GM23338 (cell line): ENCODE measurements around the gene FAM53A. TPM values are rescaled to one million over a fixed set of nuclear protein-coding genes. Genes with fewer than 3 reads are reported as not detected.

Experiments used
- ATAC-seq: fragments of 200-7000 bp; cut with Tn5 transposase; 3 replicates; pipeline ENCODE4 v1.9.1; 2020
- DNase-seq: peaks from one replicate; pipeline ENCODE4 v3.0.0-alpha.2; 2015; ENCODE audit warnings: low spot score
- H2AFZ ChIP-seq: fragments of 200-600 bp; sonication (generic); 2 replicates; pipeline ENCODE4 v1.8.0; 2016; ENCODE audit warnings: antibody characterized with exemption, mild to moderate bottlenecking, moderate library complexity
- H3F3A ChIP-seq: fragments of 200-600 bp; sonication (generic); replicated peaks from 2 replicates; pipeline ENCODE4 v1.8.0; 2017; ENCODE audit warnings: antibody characterized with exemption, mixed run types, low read depth
- H3K27ac ChIP-seq: fragments of 200-600 bp; sonication (generic); 2 replicates; pipeline ENCODE4 v1.6.1; 2016; ENCODE audit warnings: low read depth
- H3K27me3 ChIP-seq: fragments of 200-600 bp; sonication (generic); 2 replicates; pipeline ENCODE4 v1.8.0; 2016; ENCODE audit warnings: mild to moderate bottlenecking, mixed run types, moderate library complexity; ENCODE audit not compliant: insufficient read depth
- H3K36me3 ChIP-seq: fragments of 200-600 bp; sonication (generic); 2 replicates; pipeline ENCODE4 v1.8.0; 2016; ENCODE audit warnings: mild to moderate bottlenecking; ENCODE audit not compliant: insufficient read depth
- H3K4me1 ChIP-seq: fragments of 200-600 bp; sonication (generic); 2 replicates; pipeline ENCODE4 v1.8.0; 2016; ENCODE audit warnings: mild to moderate bottlenecking, moderate library complexity; ENCODE audit not compliant: insufficient read depth
- H3K4me2 ChIP-seq: fragments of 200-600 bp; sonication (generic); 2 replicates; pipeline ENCODE4 v1.7.1; 2017; ENCODE audit warnings: mixed run types
- H3K4me3 ChIP-seq: fragments of 200-600 bp; sonication (generic); 2 replicates; pipeline ENCODE4 v1.6.1; 2016; ENCODE audit warnings: mixed run types
- H3K79me2 ChIP-seq: fragments of 200-600 bp; sonication (generic); replicated peaks from 2 replicates; pipeline ENCODE4 v1.8.0; 2017; ENCODE audit warnings: mild to moderate bottlenecking; ENCODE audit not compliant: insufficient read depth
- H3K9me2 ChIP-seq: fragments of 200-600 bp; sonication (generic); 2 replicates; pipeline ENCODE4 v1.8.0; 2017; ENCODE audit not compliant: insufficient read depth
- H4K20me1 ChIP-seq: fragments of 200-600 bp; sonication (generic); replicated peaks from 2 replicates; pipeline ENCODE4 v1.8.0; 2017; ENCODE audit warnings: mild to moderate bottlenecking; ENCODE audit not compliant: insufficient read depth
- H3K27ac Mint-ChIP-seq: 2 replicates; pipeline ENCODE4 v1.8.0; 2020; ENCODE audit warnings: inconsistent platforms, mild to moderate bottlenecking, moderate library complexity, mixed read lengths
- H3K27me3 Mint-ChIP-seq: 3 replicates; pipeline ENCODE4 v1.8.0; 2022; ENCODE audit warnings: low read depth, mild to moderate bottlenecking, moderate library complexity, mixed read lengths, inconsistent platforms; ENCODE audit not compliant: insufficient read depth, poor library complexity
- H3K36me3 Mint-ChIP-seq: 3 replicates; pipeline ENCODE4 v1.8.0; 2021; ENCODE audit warnings: low read depth, mild to moderate bottlenecking, inconsistent platforms, moderate library complexity, mixed read lengths
- H3K4me1 Mint-ChIP-seq: 3 replicates; pipeline ENCODE4 v1.8.0; 2020; ENCODE audit warnings: mild to moderate bottlenecking, inconsistent platforms, mixed read lengths
- H3K4me3 Mint-ChIP-seq: 3 replicates; pipeline ENCODE4 v1.8.0; 2021; ENCODE audit warnings: moderate library complexity, mild to moderate bottlenecking, inconsistent platforms, mixed read lengths
- H3K9me3 Mint-ChIP-seq: 3 replicates; pipeline ENCODE4 v1.8.0; 2020; ENCODE audit warnings: moderate library complexity, mild to moderate bottlenecking, inconsistent platforms, mixed read lengths
- CREB1 ChIP-seq: fragments of 250-450 bp; sonication (Bioruptor Pico); IDR thresholded peaks from 2 replicates; pipeline ENCODE4 v1.5.0; 2020; ENCODE audit warnings: low read depth, mild to moderate bottlenecking, moderate library complexity
- CTCF ChIP-seq, 2 experiments: fragments of 200-600 bp in 1 of 2; sonication (generic) in 1 of 2; conservative IDR thresholded peaks; 2 replicates each; pipeline versions ENCODE4 v1.5.1 to v1.6.1; 2016 to 2017; ENCODE audit warnings: antibody characterized with exemption in 2 of 2, low read depth in 2 of 2, mild to moderate bottlenecking in 2 of 2, moderate library complexity in 1 of 2
- EZH2 ChIP-seq: fragments of 200-600 bp; sonication (generic); IDR thresholded peaks from one replicate; pipeline ENCODE4 v1.8.0; 2017; ENCODE audit warnings: antibody characterized with exemption, mild to moderate bottlenecking, low read depth; ENCODE audit not compliant: unreplicated experiment
- NANOG ChIP-seq: IDR thresholded peaks from 2 replicates; pipeline ENCODE4 v1.6.1; 2016; ENCODE audit warnings: antibody characterized with exemption, borderline replicate concordance
- POLR2AphosphoS5 ChIP-seq: IDR thresholded peaks from 2 replicates; pipeline ENCODE4 v1.6.1; 2016; ENCODE audit warnings: antibody characterized with exemption, low read depth
- REST ChIP-seq: IDR thresholded peaks from one replicate; pipeline ENCODE4 v1.6.1; 2018; ENCODE audit warnings: antibody characterized with exemption; ENCODE audit not compliant: unreplicated experiment
- STAT1 ChIP-seq: IDR thresholded peaks from one replicate; pipeline ENCODE4 v1.6.1; 2016; ENCODE audit warnings: antibody characterized with exemption; ENCODE audit not compliant: unreplicated experiment
- ZNF331 ChIP-seq: fragments of 250-450 bp; sonication (Bioruptor Pico); IDR thresholded peaks from 2 replicates; pipeline ENCODE4 v1.5.0; 2020; ENCODE audit warnings: low read depth, mild to moderate bottlenecking, moderate library complexity
- polyA plus RNA-seq: library from polyadenylated mRNA; unstranded; fragments of >200 nt; fragmentation: Nextera tagmentation; extraction: Ambion mirVana; gene quantifications from 2 replicates; pipeline ENCODE4 v1.2.1, GENCODE V29; 2016
- total RNA-seq: library from RNA; depleted of rRNA; stranded (reverse); fragments of >200 nt; shearing (Covaris generic); gene quantifications from 2 replicates; pipeline ENCODE4 v1.2.3, GENCODE V29; 2014

Gene FAM53A
- total and polyA plus RNA-seq, 2 experiments from 2014 or later, result 1.1 to 3.1 TPM

- TF ChIP-seq REST (no peak), CREB1 (CRISPR knock-in tag) (no peak), STAT1 (no peak)
These were observed 67.6 kb downstream of the FAM53A start (continued) for GRCh38 chr4:1616557-1616930.

- Mint-ChIP-seq H3K27me3 (peaks cover 9% of the 10 kb centered on the region), H3K4me1 (no peaks in the 10 kb centered on the region; the same call in 2 of the 3 replicates), H3K36me3 (no peaks in the 10 kb centered on the region; the same call in 2 of the 3 replicates), H3K9me3 (0 out of 3 replicates have a peak, but pooled peaks cover 4% of the 10 kb centered on the region), H3K27ac (no peak overlapping the region), H3K4me3 (no peak overlapping the region)
- Histone ChIP-seq H3K79me2 (no peaks in the 10 kb centered on the region), H3K27me3 (no peaks in the 10 kb centered on the region), H3K36me3 (no peaks in the 10 kb centered on the region), H3K4me2 (no peak overlapping the region), H3K27ac (no peak overlapping the region), H3K4me1 (no peaks in the 10 kb centered on the region), H3K9me2 (no peaks in the 10 kb centered on the region), H3K4me3 (no peak overlapping the region), H3F3A (no peaks in the 10 kb centered on the region), H4K20me1 (no peaks in the 10 kb centered on the region), H2AFZ (no peak overlapping the region)
- ATAC-seq (no peak), DNase-seq (no peak)
- TF ChIP-seq CTCF (conservative IDR thresholded peaks at IDR 0.05; ENCODE audit: low read depth in 2 of 2) (no peak), STAT1 (no peak), REST (no peak), EZH2 (no peak), CREB1 (CRISPR knock-in tag) (no peak), ZNF331 (CRISPR knock-in tag) (no peak), POLR2AphosphoS5 (no peak), NANOG (no peak)
These were observed 68.1 kb downstream of the FAM53A start for GRCh38 chr4:1615786-1616556.
